Measurements from ENCODE around the gene PLA2G1B. TPM values are rescaled to one million over a fixed set of nuclear protein-coding genes. Genes with fewer than 3 reads are reported as not detected.

Gene PLA2G1B
- total and polyA plus RNA-seq, 3 experiments from 2014 or later = not detected

GRCh38 chr12:120286768-120287490 lies 40.6 kb downstream of the PLA2G1B start:
- no peak overlapping the region for H3K4me3 ChIP-seq (ENCODE audit: low read length)
- POLR2A ChIA-PET = interaction anchor here (1.7 kb wide), 1 partner anchor 86 kb away, joined by 6 read pairs; the partner anchor contains the start of gene RPLP0
- no peak overlapping the region for H3K27ac ChIP-seq (ENCODE audit: low read depth, low read length)
- Mint-ChIP-seq H3K27me3 (peaks cover 0 to 3% of the 10 kb centered on the region in 2 donors), H3K27ac (peak overlapping the region in 1 of 8 donors; percentile 90), H3K36me3 (no peaks in the 10 kb centered on the region), H3K4me1 (peaks cover 4 to 7% (median 5%) of the 10 kb centered on the region in 3 donors), H3K4me3 (peak overlapping the region in 1 of 7 donors; percentile 61), H3K9me3 (peaks cover 0 to 3% (median 0%) of the 10 kb centered on the region in 5 donors)
- peaks cover 10% of the 10 kb centered on the region for H3K4me1 ChIP-seq (ENCODE audit: insufficient read depth, low read length)
- H3K9me3 ChIP-seq (ENCODE audit: low read length) = no peaks in the 10 kb centered on the region
- no peaks in the 10 kb centered on the region for H3K36me3 ChIP-seq (ENCODE audit: insufficient read depth, low read length)
- DNase-seq = no peak
- no peaks in the 10 kb centered on the region for H3K27me3 ChIP-seq (ENCODE audit: insufficient read depth, low read length, poor library complexity, severe bottlenecking)
- CTCF ChIA-PET = interaction anchor here (0.7 to 5.0 kb wide), 4 partner anchors 15 to 74 kb away, joined by 3 to 20 read pairs (median 4); partner anchors contain the start of genes PXN and SIRT4

GRCh38 chr12:120284381-120284780 lies 43.2 kb downstream of the PLA2G1B start:
- H3K9me3 Mint-ChIP-seq = no peaks in the 10 kb centered on the region
- H3K9me3 ChIP-seq (ENCODE audit: low read length) = no peaks in the 10 kb centered on the region
- H3K27ac Mint-ChIP-seq = no peak overlapping the region
- no peaks in the 10 kb centered on the region for H3K4me1 ChIP-seq (ENCODE audit: insufficient read depth, low read length)
- H3K36me3 Mint-ChIP-seq = no peaks in the 10 kb centered on the region
- H3K4me3 Mint-ChIP-seq = no peak overlapping the region
- no peaks in the 10 kb centered on the region for H3K4me1 Mint-ChIP-seq
- H3K27me3 Mint-ChIP-seq = peaks cover 0 to 3% of the 10 kb centered on the region in 2 donors
- H3K4me3 ChIP-seq (ENCODE audit: low read length) = no peak overlapping the region
- H3K27ac ChIP-seq (ENCODE audit: low read depth, low read length) = no peak overlapping the region
- DNase-seq = no peak
- H3K36me3 ChIP-seq (ENCODE audit: insufficient read depth, low read length) = no peaks in the 10 kb centered on the region
- H3K27me3 ChIP-seq (ENCODE audit: insufficient read depth, low read length, poor library complexity, severe bottlenecking) = no peaks in the 10 kb centered on the region
- ChIA-PET POLR2A (no interaction called here), CTCF (interaction anchor here (2.0 to 5.0 kb wide), 2 partner anchors 18 to 57 kb away, joined by 7 to 20 read pairs; partner anchors contain the start of gene PXN)

GRCh38 chr12:120283318-120283717 lies 44.3 kb downstream of the PLA2G1B start:
- H3K4me1 ChIP-seq (ENCODE audit: insufficient read depth, low read length) = no peaks in the 10 kb centered on the region
- no peaks in the 10 kb centered on the region for H3K36me3 ChIP-seq (ENCODE audit: insufficient read depth, low read length)
- DNase-seq = no peak
- Mint-ChIP-seq H3K36me3 (no peaks in the 10 kb centered on the region), H3K9me3 (no peaks in the 10 kb centered on the region), H3K4me3 (no peak overlapping the region), H3K4me1 (no peaks in the 10 kb centered on the region), H3K27ac (peak overlapping the region in 2 of 8 donors; percentile 29 to 55), H3K27me3 (peaks cover 0 to 3% of the 10 kb centered on the region in 2 donors)
- H3K27me3 ChIP-seq (ENCODE audit: insufficient read depth, low read length, poor library complexity, severe bottlenecking) = no peaks in the 10 kb centered on the region
- ChIA-PET POLR2A (no interaction called here), CTCF (interaction anchor here (0.8 to 2.0 kb wide), 2 partner anchors 17 to 19 kb away, joined by 3 to 7 read pairs; partner anchors contain the start of genes PXN and SIRT4)
- H3K27ac ChIP-seq (ENCODE audit: low read depth, low read length) = no peak overlapping the region
- H3K9me3 ChIP-seq (ENCODE audit: low read length) = no peaks in the 10 kb centered on the region
- no peak overlapping the region for H3K4me3 ChIP-seq (ENCODE audit: low read length)

GRCh38 chr12:120278137-120279069 lies 49.2 kb downstream of the PLA2G1B start:
- Histone ChIP-seq H3K4me1 (ENCODE audit: insufficient read depth, low read length) (no peaks in the 10 kb centered on the region), H3K27ac (ENCODE audit: low read depth, low read length) (no peak overlapping the region), H3K27me3 (ENCODE audit: insufficient read depth, low read length, poor library complexity, severe bottlenecking) (no peaks in the 10 kb centered on the region), H3K4me3 (ENCODE audit: low read length) (no peak overlapping the region), H3K9me3 (ENCODE audit: low read length) (no peaks in the 10 kb centered on the region), H3K36me3 (ENCODE audit: insufficient read depth, low read length) (no peaks in the 10 kb centered on the region)
- DNase-seq = no peak
- Mint-ChIP-seq H3K9me3 (no peaks in the 10 kb centered on the region), H3K27ac (no peak overlapping the region), H3K4me1 (no peaks in the 10 kb centered on the region), H3K27me3 (peaks cover 0 to 2% of the 10 kb centered on the region in 2 donors), H3K36me3 (no peaks in the 10 kb centered on the region), H3K4me3 (no peak overlapping the region)
- ChIA-PET CTCF (no interaction called here), POLR2A (interaction anchor here (1.1 kb wide), 1 partner anchor 13 kb away, joined by 6 read pairs; the partner anchor contains the start of gene RNU4-2)

GRCh38 chr12:120276734-120277133 lies 50.8 kb downstream of the PLA2G1B start:
- ChIA-PET POLR2A (no interaction called here), CTCF (no interaction called here)
- no peaks in the 10 kb centered on the region for H3K27me3 Mint-ChIP-seq
- Histone ChIP-seq H3K27ac (ENCODE audit: low read depth, low read length) (no peak overlapping the region), H3K27me3 (ENCODE audit: insufficient read depth, low read length, poor library complexity, severe bottlenecking) (no peaks in the 10 kb centered on the region), H3K36me3 (ENCODE audit: insufficient read depth, low read length) (no peaks in the 10 kb centered on the region), H3K9me3 (ENCODE audit: low read length) (no peaks in the 10 kb centered on the region), H3K4me3 (ENCODE audit: low read length) (no peak overlapping the region), H3K4me1 (ENCODE audit: insufficient read depth, low read length) (no peaks in the 10 kb centered on the region)
- no peak for DNase-seq
- no peak overlapping the region for H3K4me3 Mint-ChIP-seq
- no peaks in the 10 kb centered on the region for H3K9me3 Mint-ChIP-seq
- H3K36me3 Mint-ChIP-seq = no peaks in the 10 kb centered on the region
- no peak overlapping the region for H3K27ac Mint-ChIP-seq
- H3K4me1 Mint-ChIP-seq = no peaks in the 10 kb centered on the region

Other genes starting within 250 kb of the PLA2G1B start
- 10 to 100 TPM; 66.8 to 77.8 TPM for gene RAB35, start 211.0 kb downstream of the PLA2G1B start, total RNA-seq
- gene RAB35, start 211.0 kb downstream of the PLA2G1B start, polyA plus RNA-seq = 26.9 TPM
- 100 to 1,000 TPM; 150 to 157 TPM for gene GCN1, start 133.1 kb downstream of the PLA2G1B start, total RNA-seq
- 30.0 TPM for gene GCN1, start 133.1 kb downstream of the PLA2G1B start, polyA plus RNA-seq
- gene RPLP0, start 126.7 kb downstream of the PLA2G1B start, total RNA-seq = 1,000 to 10,000 TPM; 4,137 to 4,308 TPM
- gene RPLP0, start 126.7 kb downstream of the PLA2G1B start, polyA plus RNA-seq = 1,675 TPM
- 10 to 100 TPM; 33.7 to 35.9 TPM for gene PXN, start 62.0 kb downstream of the PLA2G1B start, total RNA-seq
- gene PXN, start 62.0 kb downstream of the PLA2G1B start, polyA plus RNA-seq = 146 TPM
- 1,000 to 10,000 TPM; 1,831 to 1,935 TPM for gene RNU4-2, start 35.9 kb downstream of the PLA2G1B start, total RNA-seq
- gene RNU4-2, start 35.9 kb downstream of the PLA2G1B start, polyA plus RNA-seq = 44.9 TPM
- gene RNU4-1, start 34.5 kb downstream of the PLA2G1B start, total RNA-seq = 100 to 1,000 TPM; 628 to 678 TPM
- not detected for gene RNU4-1, start 34.5 kb downstream of the PLA2G1B start, polyA plus RNA-seq
- gene SIRT4, start 25.5 kb downstream of the PLA2G1B start, total RNA-seq = 1 to 10 TPM; 1.8 to 1.9 TPM
- 0.68 TPM for gene SIRT4, start 25.5 kb downstream of the PLA2G1B start, polyA plus RNA-seq
- gene MSI1, start 41.4 kb upstream of the PLA2G1B start, total RNA-seq = under 1 TPM; 0.22 TPM
- gene MSI1, start 41.4 kb upstream of the PLA2G1B start, polyA plus RNA-seq = not detected
- 100 to 1,000 TPM; 475 TPM for gene COX6A1, start 110.3 kb upstream of the PLA2G1B start, total RNA-seq
- 785 TPM for gene COX6A1, start 110.3 kb upstream of the PLA2G1B start, polyA plus RNA-seq
- gene TRIAP1, start 118.6 kb upstream of the PLA2G1B start, total RNA-seq = 10 to 100 TPM; 87.0 to 88.1 TPM
- gene TRIAP1, start 118.6 kb upstream of the PLA2G1B start, polyA plus RNA-seq = 51.6 TPM
- gene GATC, start 118.7 kb upstream of the PLA2G1B start, total RNA-seq = 10 to 100 TPM; 28.6 to 30.6 TPM
- gene GATC, start 118.7 kb upstream of the PLA2G1B start, polyA plus RNA-seq = 29.8 TPM
- gene SRSF9, start 142.0 kb upstream of the PLA2G1B start, total RNA-seq = 100 to 1,000 TPM; 269 to 272 TPM
- 214 TPM for gene SRSF9, start 142.0 kb upstream of the PLA2G1B start, polyA plus RNA-seq
- gene DYNLL1, start 168.3 kb upstream of the PLA2G1B start, total RNA-seq = 100 to 1,000 TPM; 288 to 296 TPM
- gene DYNLL1, start 168.3 kb upstream of the PLA2G1B start, polyA plus RNA-seq = 304 TPM
- gene COQ5, start 201.4 kb upstream of the PLA2G1B start, total RNA-seq = 10 to 100 TPM; 37.5 to 39.0 TPM
- 39.7 TPM for gene COQ5, start 201.4 kb upstream of the PLA2G1B start, polyA plus RNA-seq
- gene RNF10, start 206.6 kb upstream of the PLA2G1B start, total RNA-seq = 100 to 1,000 TPM; 173 to 205 TPM
- 134 TPM for gene RNF10, start 206.6 kb upstream of the PLA2G1B start, polyA plus RNA-seq

All from CD8-positive, alpha-beta memory T cell (primary cell).